Nephron (organoid): ENCODE results near the gene ASIC4.

Source experiments
- H3K27ac Mint-ChIP-seq, 3 experiments: 2 replicates each; pipeline ENCODE4 v1.8.0; 2020; ENCODE audit warnings: mixed read lengths in 3 of 3, mild to moderate bottlenecking in 2 of 3, moderate library complexity in 1 of 3
- H3K27me3 Mint-ChIP-seq: 2 replicates; pipeline ENCODE4 v1.8.0; 2021; ENCODE audit warnings: low read depth, mild to moderate bottlenecking, moderate library complexity, mixed read lengths
- H3K36me3 Mint-ChIP-seq: 2 replicates; pipeline ENCODE4 v1.8.0; 2020; ENCODE audit warnings: low read depth, mixed read lengths
- H3K4me1 Mint-ChIP-seq: 2 replicates; pipeline ENCODE4 v1.8.0; 2020; ENCODE audit warnings: mixed read lengths
- H3K4me3 Mint-ChIP-seq, 3 experiments: 2 replicates each; pipeline ENCODE4 v1.8.0; 2020; ENCODE audit warnings: mild to moderate bottlenecking in 3 of 3, mixed read lengths in 3 of 3, moderate library complexity in 2 of 3
- H3K9me3 Mint-ChIP-seq: 2 replicates; pipeline ENCODE4 v1.8.0; 2020; ENCODE audit warnings: mixed read lengths
- CTCF ChIP-seq, 3 experiments: fragments of 200-600 bp; sonication (generic); IDR thresholded peaks; one replicate each; pipeline ENCODE4 v1.5.0; 2021; ENCODE audit warnings: antibody characterized with exemption in 3 of 3; ENCODE audit not compliant: unreplicated experiment in 3 of 3

The ASIC4 gene

GRCh38 chr2:219493086-219493485 is 21.2 kb upstream of the ASIC4 start:
- H3K27ac Mint-ChIP-seq, result no peak overlapping the region
- no peaks in the 10 kb centered on the region for H3K9me3 Mint-ChIP-seq
- H3K36me3 Mint-ChIP-seq, result no peaks in the 10 kb centered on the region
- H3K4me3 Mint-ChIP-seq, result no peak overlapping the region
- peaks cover 3% of the 10 kb centered on the region for H3K4me1 Mint-ChIP-seq
- TF ChIP-seq CTCF (IDR thresholded peaks at IDR 0.05; ENCODE audit: unreplicated experiment in 3 of 3), result no peak
- peaks cover 61% of the 10 kb centered on the region for H3K27me3 Mint-ChIP-seq

- Mint-ChIP-seq H3K4me1 (peaks cover 21% of the 10 kb centered on the region), H3K9me3 (no peaks in the 10 kb centered on the region), H3K36me3 (no peaks in the 10 kb centered on the region), H3K27ac (no peak overlapping the region), H3K4me3 (peak overlapping the region in 1 of 3 experiments; percentile 39), H3K27me3 (peaks cover 62% of the 10 kb centered on the region)
- peak in 2 of 3 experiments; percentile 49 to 68 for TF ChIP-seq CTCF (IDR thresholded peaks at IDR 0.05; ENCODE audit: unreplicated experiment in 3 of 3)
Measured at GRCh38 chr2:219494952-219495530, 19.2 kb upstream of the ASIC4 start.

GRCh38 chr2:219495531-219496122 is 18.7 kb upstream of the ASIC4 start:
- peak in 2 of 3 experiments; percentile 19 to 57 for TF ChIP-seq CTCF (IDR thresholded peaks at IDR 0.05; ENCODE audit: unreplicated experiment in 3 of 3)
- H3K27ac Mint-ChIP-seq, result no peak overlapping the region
- peak overlapping the region in 2 of 3 experiments; percentile 39 to 62 for H3K4me3 Mint-ChIP-seq
- no peaks in the 10 kb centered on the region for H3K9me3 Mint-ChIP-seq
- no peaks in the 10 kb centered on the region for H3K36me3 Mint-ChIP-seq
- peaks cover 26% of the 10 kb centered on the region for H3K4me1 Mint-ChIP-seq
- H3K27me3 Mint-ChIP-seq, result peaks cover 62% of the 10 kb centered on the region

- Mint-ChIP-seq H3K36me3 (no peaks in the 10 kb centered on the region), H3K27me3 (peaks cover 62% of the 10 kb centered on the region), H3K4me3 (peak overlapping the region; percentile 66 to 72 (median 68)), H3K4me1 (peaks cover 29% of the 10 kb centered on the region), H3K27ac (no peak overlapping the region), H3K9me3 (no peaks in the 10 kb centered on the region)
- TF ChIP-seq CTCF (IDR thresholded peaks at IDR 0.05; ENCODE audit: unreplicated experiment in 3 of 3), result no peak
Measured at GRCh38 chr2:219496247-219496824, 17.9 kb upstream of the ASIC4 start.

- Mint-ChIP-seq H3K4me1 (peaks cover 35% of the 10 kb centered on the region), H3K27ac (no peak overlapping the region), H3K36me3 (no peaks in the 10 kb centered on the region), H3K9me3 (no peaks in the 10 kb centered on the region), H3K4me3 (peak overlapping the region; percentile 68 to 87 (median 87)), H3K27me3 (peaks cover 60% of the 10 kb centered on the region)
- TF ChIP-seq CTCF (IDR thresholded peaks at IDR 0.05; ENCODE audit: unreplicated experiment in 3 of 3), result no peak
Measured at GRCh38 chr2:219496825-219497494, 17.3 kb upstream of the ASIC4 start.
